Esophagus muscularis mucosa (tissue), 4 donors: ENCODE measurements around the gene DTNBP1. TPM values are rescaled to one million over a fixed set of nuclear protein-coding genes. Genes with fewer than 3 reads are reported as not detected.

ENCODE experiments used
- DNase-seq: peaks from one replicate; pipeline ENCODE4 v3.0.0-alpha.2; 2017; ENCODE audit errors: extremely low spot score
- H3K27ac ChIP-seq, 4 donors: fragments of 200-600 bp; sonication (generic); replicated peaks in 1 of 4; 1 replicate in 3 of 4; 2 replicates in 1 of 4; pipeline ENCODE4 v1.5.1; 2016 to 2019; ENCODE audit warnings: mild to moderate bottlenecking in 1 of 4
- H3K27me3 ChIP-seq, 4 donors: fragments of 200-600 bp; sonication (generic); one replicate each; pipeline versions ENCODE4 v1.5.1 to v1.6.0; 2016 to 2019
- H3K36me3 ChIP-seq, 4 donors: fragments of 200-600 bp; sonication (generic); one replicate each; pipeline ENCODE4 v1.5.1; 2016 to 2019
- H3K4me1 ChIP-seq, 4 donors: fragments of 200-600 bp; sonication (generic); one replicate each; pipeline ENCODE4 v1.5.1; 2016 to 2019
- H3K4me3 ChIP-seq, 4 donors: fragments of 200-600 bp; sonication (generic); 1 replicate in 2 of 4; 2 replicates in 2 of 4; pipeline ENCODE4 v1.5.1; 2016 to 2019; ENCODE audit warnings: mild to moderate bottlenecking in 4 of 4, moderate library complexity in 1 of 4
- H3K9me3 ChIP-seq, 4 donors: fragments of 200-600 bp; sonication (generic); 1 replicate in 3 of 4; 2 replicates in 1 of 4; pipeline ENCODE4 v1.5.1; 2016 to 2019
- CTCF ChIP-seq, 3 experiments: fragments of 200-600 bp in 2 of 3; fragments of 450-650 bp in 1 of 3; sonication (generic) in 2 of 3; IDR thresholded peaks; one replicate each; pipeline ENCODE4 v1.5.1; 2017 to 2019; ENCODE audit warnings: antibody characterized with exemption in 3 of 3, mild to moderate bottlenecking in 2 of 3, moderate library complexity in 1 of 3
- EP300 ChIP-seq: sonication (generic); formaldehyde crosslinking; IDR thresholded peaks from one replicate; pipeline ENCODE4 v1.6.1; 2017; ENCODE audit warnings: antibody characterized with exemption
- POLR2A ChIP-seq: fragments of 450-650 bp; IDR thresholded peaks from one replicate; pipeline ENCODE4 v1.6.1; 2017; ENCODE audit warnings: antibody characterized with exemption, moderate library complexity, mild to moderate bottlenecking, low read depth
- POLR2AphosphoS5 ChIP-seq, 2 donors: sonication (generic); formaldehyde crosslinking; IDR thresholded peaks; one replicate each; pipeline ENCODE4 v1.6.1; 2017; ENCODE audit warnings: antibody characterized with exemption in 2 of 2
- WGBS: methylation state at CpG from one replicate; pipeline ENCODE4 v1.1.5; 2018; 5-methylcytosine and 5-hydroxymethylcytosine counted together
- intact Hi-C: fragments of 100-400 bp; cut with DNase I; formaldehyde crosslinking; loops from one replicate; pipeline ENCODE4 v1.15.1; 2023
- total RNA-seq, 4 donors: library from RNA; depleted of rRNA; stranded (reverse); fragments of >200 nt; gene quantifications; one replicate each; pipeline versions ENCODE4 v1.1.0 to v1.2.1, GENCODE V29; 2016

DTNBP1 gene
- total RNA-seq, 4 donors from 2014 or later = 18.3 to 26.8 (median 25.4) TPM

GRCh38 chr6:15677822-15678221 lies 15.0 kb upstream of the DTNBP1 start:
- no peaks in the 10 kb centered on the region for H3K4me1 ChIP-seq
- no peak for TF ChIP-seq CTCF (IDR thresholded peaks at IDR 0.05)
- no peak for TF ChIP-seq POLR2A
- TF ChIP-seq EP300 = no peak
- TF ChIP-seq POLR2AphosphoS5 (IDR thresholded peaks at IDR 0.05) = no peak
- DNase-seq = no peak
- H3K27me3 ChIP-seq = no peaks in the 10 kb centered on the region
- H3K27ac ChIP-seq = no peak overlapping the region
- no peak overlapping the region for H3K4me3 ChIP-seq
- intact Hi-C loops = no loop called here
- no peaks in the 10 kb centered on the region for H3K9me3 ChIP-seq
- WGBS = 93% methylated on average over 6 of the region's 6 CpGs
- H3K36me3 ChIP-seq = no peaks in the 10 kb centered on the region

GRCh38 chr6:15675536-15676220 lies 12.8 kb upstream of the DTNBP1 start:
- H3K4me3 ChIP-seq = no peak overlapping the region
- WGBS = 70% methylated on average over 3 of the region's 3 CpGs
- H3K4me1 ChIP-seq = no peaks in the 10 kb centered on the region
- intact Hi-C loops = no loop called here
- TF ChIP-seq POLR2A (no peak), POLR2AphosphoS5 (IDR thresholded peaks at IDR 0.05) (no peak), CTCF (IDR thresholded peaks at IDR 0.05) (no peak), EP300 (no peak)
- H3K27me3 ChIP-seq = peaks cover 0 to 8% (median 0%) of the 10 kb centered on the region in 4 donors
- DNase-seq = no peak
- no peaks in the 10 kb centered on the region for H3K9me3 ChIP-seq
- H3K27ac ChIP-seq = no peak overlapping the region
- H3K36me3 ChIP-seq = no peaks in the 10 kb centered on the region

GRCh38 chr6:15674690-15675386 lies 12.0 kb upstream of the DTNBP1 start:
- H3K36me3 ChIP-seq = no peaks in the 10 kb centered on the region
- intact Hi-C loops = no loop called here
- H3K27me3 ChIP-seq = peaks cover 0 to 12% (median 0%) of the 10 kb centered on the region in 4 donors
- H3K27ac ChIP-seq = no peak overlapping the region
- H3K9me3 ChIP-seq = no peaks in the 10 kb centered on the region
- TF ChIP-seq CTCF (IDR thresholded peaks at IDR 0.05) (no peak), EP300 (no peak), POLR2A (no peak), POLR2AphosphoS5 (IDR thresholded peaks at IDR 0.05) (no peak)
- no peak overlapping the region for H3K4me3 ChIP-seq
- no peaks in the 10 kb centered on the region for H3K4me1 ChIP-seq
- DNase-seq = no peak
- 67% methylated on average over 9 of the region's 9 CpGs for WGBS

- WGBS = 77% methylated on average over 3 of the region's 3 CpGs
- intact Hi-C loops = no loop called here
- no peaks in the 10 kb centered on the region for H3K4me1 ChIP-seq
- no peak overlapping the region for H3K27ac ChIP-seq
- TF ChIP-seq EP300 = no peak
- no peak for TF ChIP-seq POLR2A
- TF ChIP-seq CTCF (IDR thresholded peaks at IDR 0.05) = no peak
- no peak for TF ChIP-seq POLR2AphosphoS5 (IDR thresholded peaks at IDR 0.05)
- DNase-seq = no peak
- peaks cover 0 to 12% (median 0%) of the 10 kb centered on the region in 4 donors for H3K27me3 ChIP-seq
- H3K36me3 ChIP-seq = no peaks in the 10 kb centered on the region
- H3K9me3 ChIP-seq = no peaks in the 10 kb centered on the region
- H3K4me3 ChIP-seq = no peak overlapping the region
Observed at GRCh38 chr6:15673666-15674065, 10.8 kb upstream of the DTNBP1 start.
